B cell (primary cell): ENCODE data around the gene BOD1. TPM values are rescaled to one million over a fixed set of nuclear protein-coding genes. Genes with fewer than 3 reads are reported as not detected.

Experiments used
- ATAC-seq: fragments of 200-7000 bp; cut with Tn5 transposase; one replicate; pipeline ENCODE4 v1.10.0; 2021; ENCODE audit warnings: low read depth, mild to moderate bottlenecking, moderate number of reproducible peaks, moderate library complexity
- CTCF ChIA-PET: fragments of 350-600 bp; sonication (Branson Sonifier 250); formaldehyde crosslinking; loops from one replicate; lab custom pipeline; 2021; ENCODE audit warnings: antibody characterized with exemption, inconsistent platforms; lab: Charles Lee
- POLR2A ChIA-PET: fragments of 350-600 bp; sonication (Branson Sonifier 250); formaldehyde crosslinking; loops from one replicate; lab custom pipeline; 2021; ENCODE audit warnings: antibody characterized with exemption; lab: Charles Lee
- DNase-seq: peaks from one replicate; pipeline ENCODE4 v3.0.0; 2013
- H2AFZ ChIP-seq: 2 replicates; pipeline ENCODE4 v1.6.1; 2012; ENCODE audit warnings: mild to moderate bottlenecking, low read depth, low read length; ENCODE audit not compliant: insufficient read depth, poor library complexity, severe bottlenecking
- H3K27ac ChIP-seq, 2 donors: 1 replicate in 1 of 2; 2 replicates in 1 of 2; pipeline ENCODE4 v1.5.1; 2012 to 2013; ENCODE audit warnings: low read length in 2 of 2, mild to moderate bottlenecking in 2 of 2, moderate library complexity in 1 of 2
- H3K27me3 ChIP-seq, 4 experiments: fragments of 200-600 bp in 1 of 4; sonication (generic) in 1 of 4; replicated peaks in 1 of 4; 1 replicate in 2 of 4; 2 replicates in 2 of 4; pipeline versions ENCODE4 v1.6.1 to v1.7.0; 2013 to 2016; ENCODE audit warnings: low read length in 3 of 4, mild to moderate bottlenecking in 2 of 4, mixed read lengths in 1 of 4, moderate library complexity in 1 of 4; ENCODE audit not compliant: insufficient read depth in 4 of 4, control insufficient read depth in 3 of 4; ENCODE audit errors: control extremely low read depth in 1 of 4
- H3K36me3 ChIP-seq, 2 experiments: replicated peaks in 1 of 2; 1 replicate in 1 of 2; 2 replicates in 1 of 2; pipeline versions ENCODE4 v1.6.1 to v1.7.1; 2013; ENCODE audit warnings: low read length in 1 of 2; ENCODE audit not compliant: insufficient read depth in 2 of 2, control insufficient read depth in 1 of 2; ENCODE audit errors: control extremely low read depth in 1 of 2, extremely low read depth in 1 of 2
- H3K4me1 ChIP-seq, 2 donors: fragments of 200-600 bp in 1 of 2; sonication (generic) in 1 of 2; 1 replicate in 1 of 2; 2 replicates in 1 of 2; pipeline versions ENCODE4 v1.5.1 to v1.6.1; 2013 to 2017; ENCODE audit warnings: low read length in 2 of 2; ENCODE audit not compliant: control insufficient read depth in 2 of 2, insufficient read depth in 2 of 2
- H3K4me2 ChIP-seq: replicated peaks from 2 replicates; pipeline ENCODE3; 2012; ENCODE audit warnings: mild to moderate bottlenecking, low read depth, low read length; ENCODE audit not compliant: poor library complexity, severe bottlenecking
- H3K4me3 ChIP-seq, 5 experiments: fragments of 200-600 bp in 1 of 5; sonication (generic) in 1 of 5; 1 replicate in 3 of 5; 2 replicates in 2 of 5; pipeline versions ENCODE4 v1.5.1 to v1.7.0; 2011 to 2016; ENCODE audit warnings: low read length in 4 of 5, mild to moderate bottlenecking in 4 of 5, low read depth in 2 of 5, control low read depth in 1 of 5, moderate library complexity in 1 of 5; ENCODE audit not compliant: insufficient read depth in 1 of 5; ENCODE audit errors: control extremely low read depth in 1 of 5, extremely low read depth in 1 of 5
- H3K79me2 ChIP-seq: fragments of 200-600 bp; sonication (generic); one replicate; pipeline ENCODE4 v1.6.0; 2016; ENCODE audit warnings: low read length; ENCODE audit not compliant: control insufficient read depth, insufficient read depth
- H3K9ac ChIP-seq: fragments of 200-600 bp; sonication (generic); 2 replicates; pipeline ENCODE4 v1.6.1; 2017; ENCODE audit warnings: mild to moderate bottlenecking, low read length, moderate library complexity
- H3K9me3 ChIP-seq, 3 donors: one replicate each; pipeline versions ENCODE4 v1.6.1 to v1.7.1; 2013; ENCODE audit warnings: low read length in 2 of 3; ENCODE audit not compliant: control insufficient read depth in 2 of 3, insufficient read depth in 1 of 3; ENCODE audit errors: control extremely low read depth in 1 of 3
- H4K20me1 ChIP-seq: 2 replicates; pipeline ENCODE4 v1.6.0; 2012; ENCODE audit warnings: mild to moderate bottlenecking, low read length; ENCODE audit not compliant: insufficient read depth, control insufficient read depth, poor library complexity, severe bottlenecking
- H3K27ac Mint-ChIP-seq: one replicate; pipeline ENCODE4 v1.8.0; 2021; ENCODE audit warnings: mixed read lengths
- H3K27me3 Mint-ChIP-seq: one replicate; pipeline ENCODE4 v1.8.0; 2021; ENCODE audit warnings: mixed read lengths
- H3K4me1 Mint-ChIP-seq: one replicate; pipeline ENCODE4 v1.8.0; 2021; ENCODE audit warnings: mixed read lengths
- H3K4me3 Mint-ChIP-seq: one replicate; pipeline ENCODE4 v1.8.0; 2021; ENCODE audit warnings: mixed read lengths
- H3K9me3 Mint-ChIP-seq: one replicate; pipeline ENCODE4 v1.8.0; 2022; ENCODE audit warnings: mixed read lengths; ENCODE audit not compliant: insufficient read depth
- EZH2 ChIP-seq: IDR thresholded peaks from 2 replicates; pipeline ENCODE4 v1.6.1; 2012; ENCODE audit warnings: borderline replicate concordance, low read depth, mild to moderate bottlenecking, moderate library complexity, low read length; ENCODE audit not compliant: insufficient read depth, poor library complexity, severe bottlenecking
- WGBS: methylation state at CpG from one replicate; pipeline ENCODE4 v1.1.5; 2013; ENCODE audit warnings: missing lambda C conversion rate; ENCODE audit not compliant: insufficient coverage; 5-methylcytosine and 5-hydroxymethylcytosine counted together
- intact Hi-C: fragments of 100-400 bp; cut with micrococcal nuclease; formaldehyde crosslinking; loops from one replicate; pipeline ENCODE4 v1.10.0; 2022
- polyA plus RNA-seq: library from polyadenylated mRNA; depleted of rRNA; stranded (reverse); fragments of >200 nt; gene quantifications from 2 replicates; pipeline ENCODE4 v1.2.3, GENCODE V29; 2012
- total RNA-seq, 2 donors: library from RNA; stranded (reverse); fragments of 120-200 nt in 1 of 2; gene quantifications; 1 replicate in 1 of 2; 2 replicates in 1 of 2; pipeline versions ENCODE4 v1.2.3 to v1.2.4, GENCODE V29; 2013 to 2022
- TF ChIP-seq, protein P1 (sequence below): fragments of 200-600 bp; IDR thresholded peaks from one replicate; pipeline ENCODE4 v1.8.0; 2022; ENCODE audit warnings: antibody characterized with exemption, mild to moderate bottlenecking

Gene BOD1
- total and polyA plus RNA-seq, 2 donors (not counting 1 experiment from before 2014, with no cell fraction given) = 15.1 to 34.7 TPM

DNA sequence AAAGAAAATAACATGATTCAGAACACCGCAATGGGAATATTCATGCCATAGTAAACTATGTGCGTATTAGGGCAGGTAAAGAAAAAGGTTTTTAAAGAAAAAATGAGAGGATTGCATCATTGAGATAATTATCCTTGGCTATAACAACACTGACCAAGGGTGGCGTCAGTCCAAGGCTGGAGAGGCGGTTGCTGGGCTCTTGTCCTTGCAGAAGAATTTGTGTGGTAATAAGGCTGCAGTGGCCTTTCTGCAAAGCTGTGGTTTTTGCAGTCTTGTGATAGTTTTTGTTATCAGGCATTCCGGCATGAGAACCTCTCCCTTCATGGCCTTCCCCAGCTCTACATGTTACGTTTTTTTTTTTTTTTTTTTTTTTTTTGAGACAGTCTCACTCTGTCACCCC is 14.0 kb downstream of the BOD1 start:
- H3K4me3 ChIP-seq = no peak overlapping the region
- no peaks in the 10 kb centered on the region for H3K9me3 ChIP-seq
- H3K4me2 ChIP-seq = no peak overlapping the region
- intact Hi-C loops = no loop called here
- no peaks in the 10 kb centered on the region for H3K27me3 ChIP-seq
- no peak for DNase-seq
- H3K4me1 ChIP-seq = no peaks in the 10 kb centered on the region
- H3K36me3 ChIP-seq = peaks cover 0 to 21% of the 10 kb centered on the region in 2 experiments
- H3K9ac ChIP-seq = no peak overlapping the region
- CTCF ChIA-PET = interaction anchor here (1.6 kb wide), 1 partner anchor 13 kb away, joined by 6 read pairs; no protein-coding TSS in a partner anchor
- H3K27ac Mint-ChIP-seq = no peak overlapping the region
- no peak overlapping the region for H3K27ac ChIP-seq
- TF ChIP-seq EZH2 = no peak
- TF ChIP-seq, protein P1, sequence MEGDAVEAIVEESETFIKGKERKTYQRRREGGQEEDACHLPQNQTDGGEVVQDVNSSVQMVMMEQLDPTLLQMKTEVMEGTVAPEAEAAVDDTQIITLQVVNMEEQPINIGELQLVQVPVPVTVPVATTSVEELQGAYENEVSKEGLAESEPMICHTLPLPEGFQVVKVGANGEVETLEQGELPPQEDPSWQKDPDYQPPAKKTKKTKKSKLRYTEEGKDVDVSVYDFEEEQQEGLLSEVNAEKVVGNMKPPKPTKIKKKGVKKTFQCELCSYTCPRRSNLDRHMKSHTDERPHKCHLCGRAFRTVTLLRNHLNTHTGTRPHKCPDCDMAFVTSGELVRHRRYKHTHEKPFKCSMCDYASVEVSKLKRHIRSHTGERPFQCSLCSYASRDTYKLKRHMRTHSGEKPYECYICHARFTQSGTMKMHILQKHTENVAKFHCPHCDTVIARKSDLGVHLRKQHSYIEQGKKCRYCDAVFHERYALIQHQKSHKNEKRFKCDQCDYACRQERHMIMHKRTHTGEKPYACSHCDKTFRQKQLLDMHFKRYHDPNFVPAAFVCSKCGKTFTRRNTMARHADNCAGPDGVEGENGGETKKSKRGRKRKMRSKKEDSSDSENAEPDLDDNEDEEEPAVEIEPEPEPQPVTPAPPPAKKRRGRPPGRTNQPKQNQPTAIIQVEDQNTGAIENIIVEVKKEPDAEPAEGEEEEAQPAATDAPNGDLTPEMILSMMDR = no peak
- H3K79me2 ChIP-seq = peaks cover 3% of the 10 kb centered on the region
- no peak overlapping the region for H2AFZ ChIP-seq
- H3K4me1 Mint-ChIP-seq = no peaks in the 10 kb centered on the region
- H3K9me3 Mint-ChIP-seq = no peaks in the 10 kb centered on the region
- no peaks in the 10 kb centered on the region for H3K27me3 Mint-ChIP-seq
- no peak overlapping the region for H3K4me3 Mint-ChIP-seq
- WGBS = no CpG with 5 or more reads among the region's 6 CpGs
- H4K20me1 ChIP-seq = no peaks in the 10 kb centered on the region
- ATAC-seq = no peak
- POLR2A ChIA-PET = no interaction called here

DNA sequence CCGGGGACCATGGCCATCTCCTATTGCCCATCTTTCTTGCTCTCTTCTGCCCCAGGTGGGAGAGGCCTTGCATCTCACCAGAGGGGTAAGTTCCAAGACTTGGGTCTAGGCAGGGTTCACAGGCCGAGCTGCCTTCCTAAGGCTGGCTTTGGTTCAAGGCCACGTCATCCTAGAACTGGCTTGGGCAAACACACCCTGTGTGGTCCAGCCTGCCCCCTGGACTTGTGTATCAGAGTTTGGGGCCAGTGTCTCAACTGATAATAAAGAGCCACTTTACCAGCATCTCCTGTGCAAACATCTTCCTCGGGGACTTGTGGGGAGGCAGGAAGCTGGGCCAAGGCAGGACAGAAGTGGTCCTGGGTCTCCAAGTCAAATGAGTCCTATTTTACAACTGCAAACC is 17.8 kb downstream of the BOD1 start:
- Histone ChIP-seq H3K27ac (no peak overlapping the region), H3K9me3 (peaks cover 0 to 26% (median 4%) of the 10 kb centered on the region in 3 donors), H3K9ac (no peak overlapping the region), H3K4me3 (no peak overlapping the region), H3K4me2 (no peak overlapping the region), H3K36me3 (no peaks in the 10 kb centered on the region), H4K20me1 (no peaks in the 10 kb centered on the region), H3K27me3 (no peaks in the 10 kb centered on the region), H3K79me2 (peaks cover 3% of the 10 kb centered on the region), H3K4me1 (no peaks in the 10 kb centered on the region), H2AFZ (no peak overlapping the region)
- Mint-ChIP-seq H3K27me3 (no peaks in the 10 kb centered on the region), H3K27ac (no peak overlapping the region), H3K4me3 (no peak overlapping the region), H3K4me1 (no peaks in the 10 kb centered on the region), H3K9me3 (peaks cover under 1% of the 10 kb centered on the region)
- TF ChIP-seq EZH2 = no peak
- TF ChIP-seq, protein P1 = no peak
- ChIA-PET CTCF (interaction anchor here (0.7 to 1.3 kb wide), 3 partner anchors 11 to 26 kb away, joined by 3 to 4 read pairs (median 3); partner anchors contain the start of gene BOD1), POLR2A (no interaction called here)
- DNase-seq (no peak), ATAC-seq (no peak)
- intact Hi-C loops = no loop called here
- WGBS = 98% methylated on average over 4 of the region's 4 CpGs
